Vagina (tissue), 2 donors: Measurements from ENCODE around the gene IL6ST.
"Not testable (repeated sequence)": the region's sequence is repeated elsewhere in the genome, so short reads cannot be mapped to it uniquely, and the experiment has no call there.

Experiments
- POLR2AphosphoS5 ChIP-seq, 2 donors: sonication (generic); formaldehyde crosslinking; IDR thresholded peaks; one replicate each; pipeline ENCODE4 v1.9.0; 2017; ENCODE audit warnings: antibody characterized with exemption in 2 of 2, mild to moderate bottlenecking in 2 of 2, low read depth in 1 of 2; ENCODE audit not compliant: insufficient read depth in 1 of 2
- TF ChIP-seq, protein P1 (sequence below), 3 experiments: fragments of 450-650 bp in 2 of 3; fragments of 200-600 bp in 1 of 3; sonication (generic) in 1 of 3; IDR thresholded peaks; one replicate each; pipeline ENCODE4 v1.5.1; 2017 to 2019; ENCODE audit warnings: antibody characterized with exemption in 3 of 3, mild to moderate bottlenecking in 2 of 3, moderate library complexity in 2 of 3

GRCh38 chr5:56013939-56014338, 19.2 kb upstream of the IL6ST start:
- TF ChIP-seq, protein P1, sequence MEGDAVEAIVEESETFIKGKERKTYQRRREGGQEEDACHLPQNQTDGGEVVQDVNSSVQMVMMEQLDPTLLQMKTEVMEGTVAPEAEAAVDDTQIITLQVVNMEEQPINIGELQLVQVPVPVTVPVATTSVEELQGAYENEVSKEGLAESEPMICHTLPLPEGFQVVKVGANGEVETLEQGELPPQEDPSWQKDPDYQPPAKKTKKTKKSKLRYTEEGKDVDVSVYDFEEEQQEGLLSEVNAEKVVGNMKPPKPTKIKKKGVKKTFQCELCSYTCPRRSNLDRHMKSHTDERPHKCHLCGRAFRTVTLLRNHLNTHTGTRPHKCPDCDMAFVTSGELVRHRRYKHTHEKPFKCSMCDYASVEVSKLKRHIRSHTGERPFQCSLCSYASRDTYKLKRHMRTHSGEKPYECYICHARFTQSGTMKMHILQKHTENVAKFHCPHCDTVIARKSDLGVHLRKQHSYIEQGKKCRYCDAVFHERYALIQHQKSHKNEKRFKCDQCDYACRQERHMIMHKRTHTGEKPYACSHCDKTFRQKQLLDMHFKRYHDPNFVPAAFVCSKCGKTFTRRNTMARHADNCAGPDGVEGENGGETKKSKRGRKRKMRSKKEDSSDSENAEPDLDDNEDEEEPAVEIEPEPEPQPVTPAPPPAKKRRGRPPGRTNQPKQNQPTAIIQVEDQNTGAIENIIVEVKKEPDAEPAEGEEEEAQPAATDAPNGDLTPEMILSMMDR (IDR thresholded peaks at IDR 0.05), result not testable (repeated sequence)
- TF ChIP-seq POLR2AphosphoS5 (IDR thresholded peaks at IDR 0.05; ENCODE audit: insufficient read depth in 1 of 2, low read depth in 1 of 2), result not testable (repeated sequence)
